Ammon's horn (tissue), 1 donor: Measurements from ENCODE around the gene RBKS.
A peak's percentile ranks its signal among the peaks of the same experiment; 100 is the strongest.
"Not testable (repeated sequence)": the region's sequence is repeated elsewhere in the genome, so short reads cannot be mapped to it uniquely, and the experiment has no call there.

Experiments used
- DNase-seq: peaks from one replicate; pipeline ENCODE4 v3.0.0-alpha.2; 2016; ENCODE audit warnings: low spot score

Gene RBKS

GRCh38 chr2:27871802-27872201 lies 18.4 kb downstream of the RBKS start:
- no peak for DNase-seq

GRCh38 chr2:27870724-27871123 lies 19.5 kb downstream of the RBKS start:
- DNase-seq: peak; percentile 13

DNA sequence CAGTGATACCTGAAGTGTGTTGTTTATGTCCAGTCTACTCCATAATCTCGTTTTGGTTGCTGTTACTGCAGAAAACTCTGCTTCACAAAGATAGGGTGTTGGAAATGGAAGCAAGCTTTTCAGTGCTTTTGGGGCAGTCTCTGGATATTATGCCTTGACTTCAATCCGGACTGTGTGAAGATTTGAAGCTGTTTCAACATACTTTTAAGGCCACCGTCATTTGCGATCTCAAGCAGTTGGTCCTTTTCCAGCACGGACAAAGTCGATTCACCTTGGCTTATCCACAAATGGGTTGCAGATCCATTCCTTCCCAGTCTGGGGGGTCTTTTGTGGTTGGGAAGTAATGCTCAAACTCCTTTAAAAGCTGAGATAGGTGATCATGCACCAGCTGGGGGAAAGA lies 20.4 kb downstream of the RBKS start:
- DNase-seq: no peak

DNA sequence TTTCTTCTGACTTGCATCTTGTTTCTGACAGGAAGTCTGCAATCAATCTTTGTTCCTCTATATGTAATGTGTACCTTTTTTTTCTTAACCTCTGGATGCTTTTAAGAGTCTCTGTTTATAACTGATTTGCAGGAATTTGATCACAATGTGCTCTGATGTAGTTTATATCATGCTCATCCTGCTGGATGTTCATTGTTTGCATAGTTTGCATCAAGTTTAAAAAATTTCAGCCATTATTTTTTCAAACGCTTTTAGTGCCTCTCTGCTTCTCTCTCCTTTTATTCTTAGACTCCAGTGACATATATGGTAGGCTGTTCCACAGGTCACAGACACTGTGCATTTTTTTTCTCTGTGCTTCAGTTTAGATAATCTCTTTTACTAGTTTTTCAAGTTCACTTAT lies 23.9 kb downstream of the RBKS start:
- no peak for DNase-seq

DNA sequence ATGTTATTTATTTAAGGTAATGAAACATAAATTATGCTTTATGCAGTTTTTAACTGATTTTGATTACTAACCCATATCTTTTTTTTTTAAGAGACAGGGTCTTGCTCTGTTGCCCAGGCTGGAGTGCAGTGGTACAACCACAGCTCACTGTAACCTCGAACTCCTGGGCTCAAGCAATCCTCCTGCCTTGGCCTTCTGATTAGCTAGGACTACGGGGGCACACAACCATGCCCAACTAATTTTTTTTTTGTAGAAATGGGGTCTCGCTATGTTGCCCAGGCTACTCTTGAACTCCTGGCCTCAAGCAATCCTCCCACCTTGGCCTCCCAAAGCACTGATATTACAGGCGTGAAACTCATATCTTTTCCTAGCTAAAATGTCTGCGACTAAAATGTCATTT lies 26.2 kb downstream of the RBKS start:
- not testable (repeated sequence) for DNase-seq

DNA sequence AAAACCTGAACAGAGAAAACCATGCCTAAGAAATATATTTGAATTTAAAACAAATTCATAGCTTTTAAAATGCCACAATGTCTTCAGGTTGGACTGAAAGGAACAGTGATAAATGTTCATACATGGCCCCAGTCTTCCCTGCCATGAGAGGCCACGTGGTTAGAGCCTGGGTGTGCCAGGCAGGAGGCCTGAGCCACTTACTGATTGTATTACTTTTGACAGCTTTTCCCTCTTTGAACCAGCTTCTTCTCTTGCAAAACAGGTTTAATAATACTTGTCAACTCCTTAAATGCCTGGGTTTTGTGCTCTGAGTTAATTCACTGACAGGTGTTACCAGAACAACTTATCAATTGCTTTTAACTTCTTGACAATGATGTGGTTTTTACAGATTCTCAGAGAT lies 27.0 kb downstream of the RBKS start:
- DNase-seq: no peak

GRCh38 chr2:27860111-27860510 lies 30.1 kb downstream of the RBKS start:
- DNase-seq: no peak

GRCh38 chr2:27857417-27858172 lies 32.6 kb downstream of the RBKS start:
- DNase-seq: no peak

GRCh38 chr2:27856956-27857355 lies 33.2 kb downstream of the RBKS start:
- no peak for DNase-seq

- DNase-seq: no peak
Measured at GRCh38 chr2:27856386-27856785, 33.8 kb downstream of the RBKS start.

DNA sequence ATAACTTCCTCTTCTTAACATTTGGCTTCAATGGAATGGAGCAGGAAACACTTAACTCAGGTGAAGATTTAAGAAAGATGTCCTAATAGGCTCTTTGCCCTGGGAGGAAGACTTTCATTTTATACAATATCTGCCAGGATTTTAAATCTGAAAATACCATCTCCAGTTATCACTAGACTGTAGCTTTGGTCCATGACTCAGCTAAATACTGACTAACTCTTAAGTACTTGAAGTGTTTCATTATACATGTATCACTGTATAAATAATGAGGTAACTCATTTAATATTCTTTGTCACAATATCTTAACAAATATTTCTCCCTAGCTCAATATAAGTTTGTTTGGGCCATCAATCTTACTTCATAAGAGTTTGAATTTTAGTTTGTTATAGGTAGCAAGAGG lies 34.7 kb downstream of the RBKS start:
- no peak for DNase-seq

GRCh38 chr2:27854229-27854862 lies 35.8 kb downstream of the RBKS start:
- no peak for DNase-seq

- no peak for DNase-seq
Measured at GRCh38 chr2:27852691-27853090, 37.5 kb downstream of the RBKS start.

DNA sequence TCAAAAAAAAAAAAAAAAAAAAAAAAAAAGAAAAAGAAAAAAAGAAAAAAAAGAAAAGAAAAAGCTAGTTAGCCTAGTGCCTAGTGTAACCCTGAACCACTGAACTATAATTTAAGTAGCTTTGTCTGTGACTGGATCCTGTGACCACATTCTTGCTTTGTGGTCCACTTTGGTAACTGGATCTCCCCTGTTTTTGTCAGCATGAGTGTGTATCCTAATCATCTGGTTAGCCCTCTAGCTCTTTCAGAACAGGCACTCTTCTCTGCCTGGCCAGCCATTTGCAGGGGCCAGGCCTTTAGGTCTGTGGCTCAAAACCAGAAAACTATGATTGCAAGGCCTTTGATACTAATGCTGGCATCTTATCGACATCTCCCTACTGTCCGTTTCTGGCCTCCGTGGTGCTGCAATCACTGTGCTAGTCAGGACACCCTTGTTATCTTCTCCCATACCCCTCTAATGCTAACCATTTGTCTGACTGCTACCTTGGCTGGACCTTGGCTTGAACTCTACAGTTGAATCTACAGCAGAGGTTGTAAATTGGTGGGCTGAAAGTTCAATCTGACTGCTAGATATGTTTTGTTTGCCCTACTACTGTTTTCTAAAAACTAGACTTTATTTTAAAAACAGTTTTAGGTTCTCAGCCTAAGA lies 40.5 kb downstream of the RBKS start:
- no peak for DNase-seq

- no peak for DNase-seq
Measured at GRCh38 chr2:27847333-27847732, 42.9 kb downstream of the RBKS start.

DNA sequence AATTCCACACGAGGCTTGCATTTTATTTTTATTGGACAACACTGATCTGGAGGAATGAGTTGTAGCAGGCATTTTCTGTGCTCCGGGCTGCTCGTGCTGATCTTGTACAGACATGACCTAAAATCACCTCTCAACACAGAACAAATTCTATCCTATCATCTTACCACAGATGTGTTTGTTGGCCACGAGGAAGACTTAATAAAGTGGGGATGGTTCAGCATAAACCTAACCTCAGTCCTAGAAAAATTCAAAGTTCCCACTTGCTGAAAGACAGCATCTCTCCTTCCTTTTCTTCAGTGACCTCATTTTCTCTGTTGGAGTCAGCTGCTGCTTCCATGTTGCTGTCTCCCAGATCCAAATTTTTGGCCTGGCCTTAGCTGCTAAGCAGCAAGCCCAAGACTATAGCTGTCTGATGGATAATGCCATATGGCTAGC lies 45.3 kb downstream of the RBKS start:
- peak; percentile 3 for DNase-seq

GRCh38 chr2:27843992-27844391 lies 46.2 kb downstream of the RBKS start:
- no peak for DNase-seq

- peak; percentile 5 for DNase-seq
Measured at GRCh38 chr2:27842894-27843293, 47.3 kb downstream of the RBKS start.

DNA sequence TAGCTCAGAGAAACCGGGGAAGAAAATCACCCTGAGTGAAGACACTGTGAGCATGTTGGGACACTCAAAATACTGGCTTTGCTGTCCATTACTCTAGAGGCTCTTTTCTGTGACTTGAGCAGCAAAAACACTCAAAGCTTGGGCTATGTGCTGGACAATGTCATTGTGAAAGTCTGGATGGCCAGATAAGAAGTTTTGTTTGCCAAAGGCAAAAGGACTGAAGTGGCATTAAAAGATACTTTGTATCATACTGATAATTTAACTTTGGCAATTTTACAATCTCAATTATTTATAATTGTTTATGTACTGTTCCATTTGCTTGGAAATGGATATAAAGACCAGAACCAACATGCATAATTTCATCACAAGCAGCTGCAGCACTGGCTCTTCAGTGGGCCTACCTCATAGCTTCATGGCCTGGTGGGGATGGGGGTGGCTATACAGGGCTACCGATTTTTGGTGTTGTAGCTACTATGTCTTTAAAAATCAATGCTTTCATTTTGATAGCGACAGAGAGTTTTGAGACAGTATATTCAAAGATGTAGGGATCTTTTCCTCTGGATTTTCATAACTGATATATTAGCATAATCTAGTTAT lies 51.1 kb downstream of the RBKS start:
- DNase-seq: no peak

DNA sequence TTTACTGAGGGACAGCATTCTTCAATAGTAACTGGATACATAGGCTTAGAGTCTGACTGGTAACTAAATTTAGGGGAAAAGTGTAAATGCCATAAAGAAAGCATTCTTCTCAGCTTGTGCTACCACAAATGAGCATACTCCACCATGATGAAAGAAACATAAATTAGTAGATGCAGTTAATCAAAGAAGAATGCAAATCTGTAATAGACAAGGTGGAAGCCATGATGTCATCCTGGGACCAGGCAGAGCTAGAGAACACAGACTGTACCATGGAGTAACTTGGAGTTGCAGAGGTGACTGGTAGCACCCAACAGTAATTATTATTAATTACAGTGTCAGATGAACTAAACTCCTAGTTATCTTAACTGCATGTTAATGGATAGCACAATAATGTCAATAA lies 51.7 kb downstream of the RBKS start:
- DNase-seq: no peak

- DNase-seq: no peak
Measured at GRCh38 chr2:27833931-27834330, 56.3 kb downstream of the RBKS start.

DNA sequence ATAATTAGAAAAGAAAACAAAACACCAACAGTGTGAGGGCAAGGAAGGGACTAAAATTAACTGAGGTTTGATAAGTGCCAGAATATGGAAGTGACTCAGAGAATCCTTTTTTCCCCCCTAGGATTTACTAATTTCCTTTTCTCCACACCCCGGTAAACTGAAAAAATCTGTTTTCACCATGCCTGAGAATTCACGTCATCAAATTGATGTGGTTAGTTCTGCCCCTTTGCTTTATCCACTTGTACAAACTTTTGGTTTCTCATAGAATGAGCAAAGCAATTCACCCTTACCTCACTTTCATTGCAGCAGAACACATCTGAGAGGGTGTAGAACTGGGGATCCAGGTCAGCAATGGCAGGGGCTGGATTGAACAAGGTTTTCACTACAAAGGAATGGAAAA lies 57.8 kb downstream of the RBKS start:
- DNase-seq: no peak
